Activated T-cell treated with anti-CD3 and anti-CD28 coated beads, Interleukin-2, amount 50 U/mL, for 4 hours (primary cell): Measurements from ENCODE around the gene RNF126. TPM values are rescaled to one million over a fixed set of nuclear protein-coding genes. Genes with fewer than 3 reads are reported as not detected.

ENCODE experiments used
- ATAC-seq, 2 donors: fragments of 200-7000 bp; cut with Tn5 transposase; one replicate each; pipeline ENCODE4 v1.10.0; 2021
- DNase-seq: peaks from one replicate; pipeline ENCODE4 v3.0.0-alpha.2; 2020
- H3K27me3 Mint-ChIP-seq: one replicate; pipeline ENCODE4 v1.8.0; 2021; ENCODE audit warnings: low read depth, mixed read lengths
- H3K36me3 Mint-ChIP-seq: one replicate; pipeline ENCODE4 v1.8.0; 2022; ENCODE audit warnings: mixed read lengths; ENCODE audit not compliant: insufficient read depth
- H3K4me1 Mint-ChIP-seq: one replicate; pipeline ENCODE4 v1.8.0; 2021; ENCODE audit warnings: low read depth, mixed read lengths
- H3K4me3 Mint-ChIP-seq: one replicate; pipeline ENCODE4 v1.8.0; 2021; ENCODE audit warnings: mild to moderate bottlenecking, moderate library complexity, mixed read lengths
- H3K9me3 Mint-ChIP-seq: one replicate; pipeline ENCODE4 v1.8.0; 2021; ENCODE audit warnings: mixed read lengths
- total RNA-seq, 3 donors: library from RNA; stranded (reverse); gene quantifications; one replicate each; pipeline ENCODE4 v1.2.1, GENCODE V29; 2021

The RNF126 gene
- total RNA-seq, 3 donors from 2014 or later = 144 to 162 (median 147) TPM

- no peak for DNase-seq
- no peaks in the 10 kb centered on the region for H3K9me3 Mint-ChIP-seq
- ATAC-seq = no peak
- no peak overlapping the region for H3K4me3 Mint-ChIP-seq
- peaks cover 5% of the 10 kb centered on the region for H3K36me3 Mint-ChIP-seq
- no peaks in the 10 kb centered on the region for H3K27me3 Mint-ChIP-seq
- H3K4me1 Mint-ChIP-seq = no peaks in the 10 kb centered on the region
Measured at GRCh38 chr19:648305-648704, 14.7 kb downstream of the RNF126 start.

DNA sequence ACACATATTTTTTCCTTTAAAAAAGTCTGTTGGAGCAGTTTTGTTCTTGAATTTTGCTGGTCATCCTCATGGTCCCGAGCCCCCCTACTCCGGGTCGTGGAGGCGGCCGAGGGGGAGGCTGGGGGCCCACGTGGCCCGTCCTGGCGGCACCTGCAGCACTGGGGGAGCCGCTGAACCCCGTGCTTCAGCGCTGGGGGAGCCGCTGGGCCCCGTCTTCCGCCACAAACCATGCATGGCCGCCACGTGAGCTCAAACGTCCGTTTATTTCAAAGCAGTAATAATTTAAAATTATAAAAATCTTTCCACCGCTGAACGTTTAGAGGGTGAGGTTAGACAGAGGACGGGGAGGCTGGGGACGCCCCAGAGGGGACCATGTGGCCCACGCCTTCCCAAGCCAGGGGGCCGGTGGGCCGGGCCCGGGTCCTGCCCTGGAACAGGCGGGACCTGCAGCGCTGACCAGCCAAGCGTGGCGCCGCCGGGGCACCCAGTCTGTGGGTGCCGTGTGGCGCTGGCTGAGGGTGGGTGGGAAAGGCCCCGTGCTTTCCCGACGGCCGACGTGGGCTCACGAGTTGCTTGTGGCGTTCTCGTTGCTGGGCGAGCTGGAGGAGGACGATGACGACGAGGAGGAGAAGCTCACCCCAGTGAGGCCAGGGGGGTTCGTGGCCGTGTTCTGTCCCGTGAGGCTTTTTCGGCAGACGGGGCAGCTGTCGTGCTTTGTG, 15.3 kb downstream of the RNF126 start:
- Mint-ChIP-seq H3K27me3 (no peaks in the 10 kb centered on the region), H3K36me3 (peaks cover 5% of the 10 kb centered on the region), H3K9me3 (no peaks in the 10 kb centered on the region), H3K4me1 (no peaks in the 10 kb centered on the region), H3K4me3 (no peak overlapping the region)
- ATAC-seq (no peak), DNase-seq (no peak)

DNA sequence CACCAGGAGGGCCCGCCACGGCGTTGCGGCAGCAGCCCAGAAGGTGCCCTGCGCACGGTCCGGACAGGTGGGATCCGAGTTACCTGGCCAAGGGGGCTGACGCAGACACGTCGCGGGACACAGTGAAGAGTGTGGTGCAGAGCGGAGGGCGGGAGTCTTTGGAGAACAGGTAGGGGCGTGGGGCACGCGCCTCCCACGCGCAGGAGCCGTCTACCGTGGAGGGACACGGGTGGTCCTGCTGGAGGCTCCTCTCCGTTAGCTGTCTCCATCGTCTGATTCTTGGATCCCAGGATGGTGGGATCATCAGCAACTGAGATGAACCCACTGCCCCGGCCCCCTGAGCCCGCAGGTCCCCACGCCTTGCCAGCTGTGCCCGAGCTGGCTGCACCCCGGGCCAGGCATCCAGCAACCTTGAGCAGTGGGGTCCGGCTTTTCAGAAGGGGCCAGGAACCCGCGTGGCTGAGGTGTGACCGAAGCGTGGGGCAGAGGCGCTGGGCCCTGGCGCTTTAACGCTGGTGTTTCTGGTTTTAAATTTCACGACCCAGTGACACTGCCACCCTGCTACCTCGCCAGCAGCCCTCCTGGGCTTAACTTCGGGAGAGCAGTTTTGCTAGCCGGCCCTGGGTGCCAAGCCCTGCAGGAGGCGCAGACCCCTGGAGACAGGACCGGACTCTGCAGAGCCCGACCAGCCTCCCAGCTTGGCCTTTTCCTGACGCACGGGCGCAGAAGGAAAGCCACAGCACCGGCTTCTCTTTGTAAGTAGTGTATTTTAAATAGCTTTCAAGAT, 16.0 kb downstream of the RNF126 start:
- Mint-ChIP-seq H3K27me3 (no peaks in the 10 kb centered on the region), H3K4me1 (no peaks in the 10 kb centered on the region), H3K36me3 (peaks cover 5% of the 10 kb centered on the region), H3K9me3 (no peaks in the 10 kb centered on the region), H3K4me3 (no peak overlapping the region)
- DNase-seq = no peak
- ATAC-seq = no peak

DNA sequence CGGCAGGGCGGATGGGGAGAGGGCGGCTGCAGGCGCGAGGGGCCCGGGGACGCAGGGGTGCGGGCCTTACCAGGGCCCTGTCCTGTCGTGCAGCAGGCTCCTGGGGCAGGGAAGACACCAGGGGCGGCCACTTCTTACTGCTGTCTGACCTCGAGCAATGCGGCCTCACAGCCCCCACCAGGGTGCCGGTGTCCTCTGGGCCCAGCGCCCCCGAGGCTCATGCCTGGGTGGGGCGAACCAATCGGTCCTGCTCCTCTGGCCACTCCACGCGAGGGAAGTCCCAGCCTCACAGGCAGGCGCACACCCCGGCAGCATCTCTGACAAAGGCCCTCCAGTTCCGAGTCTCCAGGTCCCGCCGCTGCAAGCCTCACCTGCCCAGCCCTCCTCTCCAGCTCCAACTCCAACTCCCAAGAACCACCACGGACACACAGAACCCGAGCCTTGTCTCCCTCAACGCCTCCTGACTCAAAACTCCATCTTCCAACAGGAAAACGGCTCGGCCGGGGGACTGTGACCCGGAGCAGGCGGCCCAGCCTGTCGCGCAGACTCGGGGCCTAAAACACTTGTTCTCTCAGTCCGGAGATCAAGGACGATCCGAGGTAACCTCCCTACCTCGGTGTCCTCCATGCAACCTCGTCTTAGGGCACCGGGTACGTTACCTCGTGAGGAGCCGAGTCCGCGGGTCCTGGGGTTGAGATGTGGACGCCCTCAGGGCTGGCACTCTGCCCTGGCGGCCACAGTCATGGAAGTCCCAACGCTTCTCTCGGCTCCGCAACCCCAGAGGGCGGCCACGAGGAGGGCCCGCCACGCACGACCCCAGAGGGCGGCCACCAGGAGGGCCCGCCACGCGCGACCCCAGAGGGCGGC, 16.9 kb downstream of the RNF126 start:
- no peak for ATAC-seq
- H3K36me3 Mint-ChIP-seq = peaks cover 5% of the 10 kb centered on the region
- H3K4me3 Mint-ChIP-seq = no peak overlapping the region
- H3K27me3 Mint-ChIP-seq = no peaks in the 10 kb centered on the region
- no peaks in the 10 kb centered on the region for H3K4me1 Mint-ChIP-seq
- H3K9me3 Mint-ChIP-seq = no peaks in the 10 kb centered on the region
- DNase-seq = no peak

DNA sequence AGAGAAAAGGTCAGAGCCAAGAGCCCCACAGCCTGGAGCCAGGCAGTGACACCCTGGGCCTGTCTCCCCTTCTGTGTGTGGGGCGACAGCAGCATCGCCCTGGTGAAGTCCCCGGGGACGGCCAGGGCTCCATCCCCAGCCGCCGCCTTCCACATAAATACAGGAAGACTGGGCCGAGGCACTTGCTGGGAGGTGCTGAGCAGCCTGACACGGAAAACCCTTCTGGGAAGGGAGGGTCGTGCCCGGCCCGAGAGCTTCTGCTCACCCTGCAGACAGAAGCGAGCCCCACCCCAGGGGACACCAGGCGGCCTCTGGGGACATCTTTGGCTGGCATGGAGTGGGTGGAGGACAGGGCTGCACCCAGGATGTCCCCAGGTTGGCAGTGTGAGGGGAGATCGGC, 18.2 kb downstream of the RNF126 start:
- Mint-ChIP-seq H3K36me3 (peaks cover 2% of the 10 kb centered on the region), H3K9me3 (no peaks in the 10 kb centered on the region), H3K4me3 (no peak overlapping the region), H3K27me3 (no peaks in the 10 kb centered on the region), H3K4me1 (no peaks in the 10 kb centered on the region)
- DNase-seq (no peak), ATAC-seq (no peak)

DNA sequence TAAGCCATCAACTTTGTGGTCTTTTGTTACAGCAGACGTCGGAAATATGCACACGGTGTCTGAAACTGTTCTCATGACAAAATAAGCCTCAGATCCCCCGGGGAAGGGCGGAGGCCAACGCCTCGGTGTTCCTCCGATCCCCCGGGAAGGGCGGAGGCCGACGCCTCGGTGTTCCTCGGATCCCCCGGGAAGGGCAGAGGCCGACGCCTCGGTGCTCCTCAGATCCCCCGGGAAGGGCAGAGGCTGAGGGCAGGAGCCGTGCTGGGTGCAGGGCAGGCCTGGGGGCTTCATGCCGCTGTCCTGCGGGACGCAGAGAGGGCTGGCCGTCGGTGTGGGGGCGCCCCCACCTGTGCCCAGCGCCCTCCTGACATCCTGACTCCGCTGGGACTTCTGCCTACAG, 18.7 kb downstream of the RNF126 start:
- no peaks in the 10 kb centered on the region for H3K27me3 Mint-ChIP-seq
- H3K36me3 Mint-ChIP-seq = peaks cover 2% of the 10 kb centered on the region
- H3K9me3 Mint-ChIP-seq = no peaks in the 10 kb centered on the region
- ATAC-seq (no peak), DNase-seq (no peak)
- no peak overlapping the region for H3K4me3 Mint-ChIP-seq
- H3K4me1 Mint-ChIP-seq = peaks cover 1% of the 10 kb centered on the region

GRCh38 chr19:643736-644135, 19.3 kb downstream of the RNF126 start:
- ATAC-seq = no peak
- Mint-ChIP-seq H3K27me3 (no peaks in the 10 kb centered on the region), H3K36me3 (peaks cover 2% of the 10 kb centered on the region), H3K4me3 (no peak overlapping the region), H3K4me1 (peaks cover 6% of the 10 kb centered on the region), H3K9me3 (no peaks in the 10 kb centered on the region)
- no peak for DNase-seq

DNA sequence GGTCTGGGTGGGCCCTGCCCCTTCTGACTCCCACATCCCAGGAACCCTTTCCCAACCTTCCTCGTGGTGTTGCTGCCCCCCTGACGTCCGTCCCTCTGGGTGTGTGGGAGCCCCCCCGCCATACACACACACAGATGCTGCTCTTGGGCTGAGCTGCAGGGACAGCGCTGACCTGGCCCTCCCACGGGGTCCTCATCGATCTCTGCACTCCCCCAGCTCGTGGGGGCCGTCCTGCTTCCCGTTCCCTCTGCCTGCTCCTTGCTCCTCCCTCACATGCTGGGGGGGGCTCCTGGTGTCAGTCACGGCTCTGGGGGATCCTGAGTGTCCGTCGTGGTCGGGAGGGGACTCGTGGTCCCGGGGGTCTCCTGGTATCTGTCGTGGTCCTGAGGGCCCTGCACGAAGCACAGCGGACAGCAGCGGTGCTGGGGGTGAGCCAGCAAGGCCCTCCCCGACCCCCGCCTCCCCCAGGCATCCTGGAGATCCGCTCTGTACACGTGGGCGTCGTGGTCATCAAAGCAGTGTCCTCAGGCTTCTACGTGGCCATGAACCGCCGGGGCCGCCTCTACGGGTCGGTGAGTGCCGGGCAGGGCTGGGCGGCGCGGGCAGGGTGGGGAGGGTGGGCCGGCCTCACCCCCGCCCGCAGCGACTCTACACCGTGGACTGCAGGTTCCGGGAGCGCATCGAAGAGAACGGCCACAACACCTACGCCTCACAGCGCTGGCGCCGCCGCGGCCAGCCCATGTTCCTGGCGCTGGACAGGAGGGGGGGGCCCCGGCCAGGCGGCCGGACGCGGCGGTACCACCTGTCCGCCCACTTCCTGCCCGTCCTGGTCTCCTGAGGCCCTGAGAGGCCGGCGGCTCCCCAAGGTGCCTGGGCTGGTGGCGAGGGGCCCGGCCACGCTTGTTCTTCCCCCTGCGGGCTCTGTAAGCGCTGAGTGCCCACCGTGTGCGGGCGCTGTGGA, 20.0 kb downstream of the RNF126 start:
- Mint-ChIP-seq H3K4me3 (no peak overlapping the region), H3K9me3 (no peaks in the 10 kb centered on the region), H3K36me3 (peaks cover 2% of the 10 kb centered on the region), H3K27me3 (no peaks in the 10 kb centered on the region), H3K4me1 (peaks cover 8% of the 10 kb centered on the region)
- no peak for ATAC-seq
- DNase-seq = no peak

DNA sequence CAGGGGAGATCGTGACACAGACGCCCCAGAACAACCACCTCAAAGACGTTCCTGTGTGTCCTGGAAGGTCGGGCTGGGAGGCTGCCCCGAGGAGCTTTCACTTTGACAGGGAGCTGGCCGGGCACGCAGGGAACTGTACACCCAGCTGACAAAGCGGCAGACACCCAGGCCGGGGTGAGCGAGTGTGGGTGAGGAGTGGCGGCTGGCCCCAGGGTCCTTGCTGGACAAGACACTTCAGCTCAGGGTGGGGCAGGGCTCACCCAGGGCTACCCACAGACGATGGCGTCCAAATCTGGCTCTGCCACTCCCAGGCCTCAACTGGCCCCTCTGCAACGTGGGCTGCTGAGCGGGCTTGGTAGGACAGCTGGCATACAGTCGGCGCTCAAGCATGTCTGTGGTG, 21.3 kb downstream of the RNF126 start:
- no peaks in the 10 kb centered on the region for H3K9me3 Mint-ChIP-seq
- no peak overlapping the region for H3K4me3 Mint-ChIP-seq

DNA sequence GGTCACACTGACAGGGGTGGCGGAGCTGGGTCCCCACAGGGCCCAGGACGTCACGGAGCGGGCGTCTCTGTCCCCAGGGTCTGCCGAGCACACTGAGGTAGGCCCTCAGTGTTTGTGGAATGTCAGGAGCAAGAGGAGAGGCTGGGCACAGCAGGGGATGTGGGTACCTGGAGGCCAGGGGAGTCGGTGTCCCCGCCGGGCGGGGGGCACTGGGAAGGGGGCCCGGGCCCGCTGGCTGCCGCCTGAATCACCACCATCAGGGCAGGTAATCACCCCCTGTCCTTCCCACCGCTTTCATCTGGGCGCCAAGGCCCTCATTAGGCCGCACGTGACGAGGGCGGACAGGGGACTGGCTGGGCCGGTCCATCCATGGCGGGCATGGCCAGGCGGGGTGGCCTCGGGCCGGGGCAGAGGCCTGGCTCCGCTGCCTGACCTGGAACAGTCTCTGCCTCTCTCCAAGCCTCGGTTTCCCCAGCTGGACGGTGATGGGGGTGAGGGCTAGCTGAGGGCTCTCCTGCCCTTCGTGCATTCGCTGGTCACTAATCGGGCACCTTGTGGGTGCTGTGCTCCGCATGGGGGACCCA, 22.3 kb downstream of the RNF126 start:
- Mint-ChIP-seq H3K4me1 (peaks cover 8% of the 10 kb centered on the region), H3K36me3 (peaks cover 2% of the 10 kb centered on the region), H3K9me3 (no peaks in the 10 kb centered on the region), H3K4me3 (no peak overlapping the region), H3K27me3 (no peaks in the 10 kb centered on the region)
- DNase-seq = no peak
- no peak for ATAC-seq

More for the DNA sequence above, 21.3 kb downstream of the RNF126 start:
- no peak for ATAC-seq
- H3K27me3 Mint-ChIP-seq = no peaks in the 10 kb centered on the region
- H3K4me1 Mint-ChIP-seq = peaks cover 8% of the 10 kb centered on the region
- DNase-seq = no peak
- peaks cover 2% of the 10 kb centered on the region for H3K36me3 Mint-ChIP-seq

- no peaks in the 10 kb centered on the region for H3K27me3 Mint-ChIP-seq
- no peak overlapping the region for H3K4me3 Mint-ChIP-seq
- peaks cover 8% of the 10 kb centered on the region for H3K4me1 Mint-ChIP-seq
- no peaks in the 10 kb centered on the region for H3K9me3 Mint-ChIP-seq
- DNase-seq = no peak
- H3K36me3 Mint-ChIP-seq = peaks cover 2% of the 10 kb centered on the region
- no peak for ATAC-seq
Measured at GRCh38 chr19:640161-640558, 22.9 kb downstream of the RNF126 start.

- ATAC-seq (peak; percentile 96 to 97), DNase-seq (peak; percentile 97)
- Mint-ChIP-seq H3K4me1 (peaks cover 8% of the 10 kb centered on the region), H3K4me3 (peak within 1 kb of the TSS; percentile 77), H3K36me3 (no peaks in the 10 kb centered on the region), H3K27me3 (no peaks in the 10 kb centered on the region), H3K9me3 (no peaks in the 10 kb centered on the region)
Measured at GRCh38 chr19:639253-640160, 23.5 kb downstream of the RNF126 start, which contains the start of gene FGF22. Gene FGF22 (plus strand): TSS chr19:639879. CDS start chr19:639926, 47 bp downstream.
